ENCODE measurements around the gene PITPNM3.

- TF ChIP-seq POLR2A (IDR thresholded peaks at IDR 0.05) (no peak), CTCF (IDR thresholded peaks at IDR 0.05) (no peak)
Measured at GRCh38 chr17:6428207-6428965, 128.0 kb downstream of the PITPNM3 start.
